Activated CD8-positive, alpha-beta memory T cell treated with anti-CD3 and anti-CD28 coated beads, Interleukin-2, amount 50 U/mL, for 48 hours (primary cell): Measurements from ENCODE around the gene FANCC.
A peak's percentile ranks its signal among the peaks of the same experiment; 100 is the strongest.
"Not testable (repeated sequence)": the region's sequence is repeated elsewhere in the genome, so short reads cannot be mapped to it uniquely, and the experiment has no call there.

ENCODE experiments used
- DNase-seq: peaks from one replicate; pipeline ENCODE4 v3.0.0-alpha.2; 2020

Gene FANCC

GRCh38 chr9:95317119-95317892 is at the start of gene FANCC:
FANCC (minus strand) TSS chr9:95317709; CDS start chr9:95249291, 68,418 bp downstream.
- peak; percentile 94 for DNase-seq

GRCh38 chr9:95366731-95367325 is 49.3 kb upstream of the FANCC start:
- DNase-seq = no peak

GRCh38 chr9:95365766-95366165 is 48.3 kb upstream of the FANCC start:
- DNase-seq = no peak

- DNase-seq = no peak
Measured at GRCh38 chr9:95363051-95363841, 45.7 kb upstream of the FANCC start.

GRCh38 chr9:95360866-95361265 is 43.4 kb upstream of the FANCC start:
- no peak for DNase-seq

GRCh38 chr9:95357316-95357715 is 39.8 kb upstream of the FANCC start:
- no peak for DNase-seq

- no peak for DNase-seq
Measured at GRCh38 chr9:95355500-95355899, 38.0 kb upstream of the FANCC start.

- DNase-seq = no peak
Measured at GRCh38 chr9:95351051-95351450, 33.5 kb upstream of the FANCC start.

GRCh38 chr9:95350266-95350665 is 32.8 kb upstream of the FANCC start:
- no peak for DNase-seq

- DNase-seq = peak; percentile 52
Measured at GRCh38 chr9:95349091-95350038, 31.9 kb upstream of the FANCC start.

- no peak for DNase-seq
Measured at GRCh38 chr9:95346021-95346420, 28.5 kb upstream of the FANCC start.

GRCh38 chr9:95344735-95345325 is 27.3 kb upstream of the FANCC start:
- DNase-seq = no peak

GRCh38 chr9:95343725-95344287 is 26.3 kb upstream of the FANCC start:
- no peak for DNase-seq

- no peak for DNase-seq
Measured at GRCh38 chr9:95342571-95342970, 25.1 kb upstream of the FANCC start.

GRCh38 chr9:95341293-95341962 is 23.9 kb upstream of the FANCC start:
- DNase-seq = no peak

- no peak for DNase-seq
Measured at GRCh38 chr9:95338243-95338642, 20.7 kb upstream of the FANCC start.

- peak; percentile 60 for DNase-seq
Measured at GRCh38 chr9:95336281-95336680, 18.8 kb upstream of the FANCC start.

GRCh38 chr9:95333426-95333825 is 15.9 kb upstream of the FANCC start:
- DNase-seq = no peak

GRCh38 chr9:95332860-95333259 is 15.4 kb upstream of the FANCC start:
- DNase-seq = no peak

- DNase-seq = no peak
Measured at GRCh38 chr9:95330720-95331404, 13.4 kb upstream of the FANCC start.

- not testable (repeated sequence) for DNase-seq
Measured at GRCh38 chr9:95329061-95329460, 11.6 kb upstream of the FANCC start.
